IMR-90 (cell line): ENCODE results near the gene OR10Z1. TPM values are rescaled to one million over a fixed set of nuclear protein-coding genes. Genes with fewer than 3 reads are reported as not detected.

ENCODE experiments used
- ATAC-seq: fragments of 200-7000 bp; cut with Tn5 transposase; 2 replicates; pipeline ENCODE4 v1.9.1; 2020; ENCODE audit warnings: low read depth, mild to moderate bottlenecking, moderate library complexity
- BruUV-seq: library from RNA; stranded (reverse); fragments of 400-500 nt; replicated peaks from 2 replicates; lab custom pipeline; 2021; lab: Mats Ljungman, UMichigan
- CTCF ChIA-PET: fragments of 300-600 bp; formaldehyde crosslinking; extraction: SDS; loops from one replicate; lab custom pipeline; 2021; ENCODE audit warnings: antibody characterized with exemption; lab: Yijun Ruan, JAX
- POLR2A ChIA-PET: fragments of 300-600 bp; sonication (Branson Sonifier 250); formaldehyde crosslinking; loops from one replicate; lab custom pipeline; 2022; ENCODE audit warnings: antibody characterized with exemption; ENCODE audit not compliant: unreplicated experiment; lab: Charles Lee
- DNase-seq: peaks from one replicate; pipeline ENCODE4 v3.0.0; 2013
- H2AFZ ChIP-seq: replicated peaks from 2 replicates; pipeline ENCODE3; 2013; ENCODE audit warnings: low read length, mild to moderate bottlenecking; ENCODE audit not compliant: poor library complexity
- H2AK5ac ChIP-seq: 2 replicates; pipeline ENCODE4 v1.6.1; 2013; ENCODE audit warnings: low read depth, low read length, inconsistent platforms
- H2AK9ac ChIP-seq: replicated peaks from 2 replicates; pipeline ENCODE3; 2013; ENCODE audit warnings: mild to moderate bottlenecking, low read depth, low read length, moderate library complexity; ENCODE audit not compliant: poor library complexity
- H2BK120ac ChIP-seq: 2 replicates; pipeline ENCODE4 v1.6.1; 2013; ENCODE audit warnings: low read depth, low read length, inconsistent platforms
- H2BK15ac ChIP-seq: 3 replicates; pipeline ENCODE4 v1.6.1; 2013; ENCODE audit warnings: low read depth, low read length, inconsistent platforms
- H2BK20ac ChIP-seq: 2 replicates; pipeline ENCODE4 v1.6.1; 2013; ENCODE audit warnings: low read depth, mild to moderate bottlenecking, inconsistent platforms, low read length, moderate library complexity
- H2BK5ac ChIP-seq: 2 replicates; pipeline ENCODE4 v1.6.1; 2013; ENCODE audit warnings: mild to moderate bottlenecking, low read depth, low read length, inconsistent platforms; ENCODE audit not compliant: poor library complexity, severe bottlenecking
- H3K14ac ChIP-seq: replicated peaks from 2 replicates; pipeline ENCODE4 v1.6.1; 2013; ENCODE audit warnings: low read depth, low read length, inconsistent platforms
- H3K18ac ChIP-seq: 2 replicates; pipeline ENCODE4 v1.6.1; 2013; ENCODE audit warnings: low read depth, low read length, control low read depth
- H3K23ac ChIP-seq: 2 replicates; pipeline ENCODE4 v1.6.1; 2013; ENCODE audit warnings: low read depth, low read length, inconsistent platforms
- H3K27ac ChIP-seq: 2 replicates; pipeline ENCODE4 v1.5.1; 2013; ENCODE audit warnings: mild to moderate bottlenecking, control low read depth, low read length; ENCODE audit not compliant: insufficient read depth
- H3K27me3 ChIP-seq: 2 replicates; pipeline ENCODE4 v1.6.1; 2013; ENCODE audit warnings: low read length; ENCODE audit not compliant: control insufficient read depth, insufficient read depth
- H3K36me3 ChIP-seq: 2 replicates; pipeline ENCODE4 v1.6.1; 2013; ENCODE audit warnings: low read length, mixed read lengths; ENCODE audit not compliant: control insufficient read depth, insufficient read depth
- H3K4ac ChIP-seq: 2 replicates; pipeline ENCODE4 v1.6.1; 2013; ENCODE audit warnings: low read depth, low read length, inconsistent platforms
- H3K4me1 ChIP-seq: 2 replicates; pipeline ENCODE4 v1.6.1; 2013; ENCODE audit warnings: low read length, mixed read lengths; ENCODE audit not compliant: control insufficient read depth, insufficient read depth
- H3K4me2 ChIP-seq: 2 replicates; pipeline ENCODE4 v1.6.1; 2013; ENCODE audit warnings: low read depth, mild to moderate bottlenecking, control low read depth, low read length, moderate library complexity
- H3K4me3 ChIP-seq: 2 replicates; pipeline ENCODE4 v1.5.1; 2013; ENCODE audit warnings: low read depth, mild to moderate bottlenecking, control low read depth, low read length, moderate library complexity; ENCODE audit not compliant: insufficient read depth
- H3K56ac ChIP-seq: 2 replicates; pipeline ENCODE4 v1.6.1; 2013; ENCODE audit warnings: low read length, inconsistent platforms; ENCODE audit not compliant: insufficient read depth; ENCODE audit errors: extremely low read depth
- H3K79me1 ChIP-seq, 2 experiments: 2 replicates each; pipeline ENCODE4 v1.6.1; 2013; ENCODE audit warnings: low read length in 2 of 2, inconsistent platforms in 1 of 2, low read depth in 1 of 2
- H3K9ac ChIP-seq: 2 replicates; pipeline ENCODE4 v1.6.1; 2013; ENCODE audit warnings: low read depth, low read length, control low read depth
- H3K9me1 ChIP-seq: 2 replicates; pipeline ENCODE4 v1.6.1; 2013; ENCODE audit warnings: low read length, inconsistent platforms; ENCODE audit not compliant: insufficient read depth
- H3K9me3 ChIP-seq: 2 replicates; pipeline ENCODE4 v1.6.1; 2013; ENCODE audit warnings: low read length; ENCODE audit not compliant: control insufficient read depth, insufficient read depth
- H4K20me1 ChIP-seq: 2 replicates; pipeline ENCODE4 v1.6.1; 2013; ENCODE audit warnings: low read length, inconsistent platforms; ENCODE audit not compliant: insufficient read depth
- H4K5ac ChIP-seq: 2 replicates; pipeline ENCODE4 v1.6.1; 2013; ENCODE audit warnings: mild to moderate bottlenecking, low read depth, low read length, control low read depth
- H4K8ac ChIP-seq, 2 experiments: 2 replicates each; pipeline ENCODE4 v1.6.1; 2013; ENCODE audit warnings: low read depth in 2 of 2, low read length in 2 of 2, control low read depth in 1 of 2, inconsistent platforms in 1 of 2
- H4K91ac ChIP-seq: 2 replicates; pipeline ENCODE4 v1.6.1; 2013; ENCODE audit warnings: low read depth, low read length, inconsistent platforms; ENCODE audit not compliant: insufficient read depth
- BHLHE40 ChIP-seq: fragments of 150-350 bp; IDR thresholded peaks from 2 replicates; pipeline ENCODE4 v1.6.1; 2016; ENCODE audit warnings: mild to moderate bottlenecking, low read depth, low read length
- CEBPB ChIP-seq: IDR thresholded peaks from 2 replicates; pipeline ENCODE4 v1.6.1; 2012; ENCODE audit warnings: low read depth, low read length, improper control_type of control experiment
- CHD1 ChIP-seq: IDR thresholded peaks from 2 replicates; pipeline ENCODE4 v1.6.1; 2012; ENCODE audit warnings: low read depth, low read length, improper control_type of control experiment
- FOS ChIP-seq: fragments of 150-350 bp; IDR thresholded peaks from 2 replicates; pipeline ENCODE4 v1.6.1; 2016; ENCODE audit warnings: low read depth, low read length
- MAFK ChIP-seq: IDR thresholded peaks from 2 replicates; pipeline ENCODE4 v1.6.1; 2012; ENCODE audit warnings: low read depth, low read length, improper control_type of control experiment
- MAZ ChIP-seq: IDR thresholded peaks from 2 replicates; pipeline ENCODE4 v1.6.1; 2012; ENCODE audit warnings: low read depth, mild to moderate bottlenecking, low read length, improper control_type of control experiment, moderate library complexity, borderline replicate concordance
- MXI1 ChIP-seq: IDR thresholded peaks from 2 replicates; pipeline ENCODE4 v1.6.1; 2012; ENCODE audit warnings: low read depth, mild to moderate bottlenecking, low read length, moderate library complexity, borderline replicate concordance
- NFE2L2 ChIP-seq: fragments of 150-350 bp; IDR thresholded peaks from 2 replicates; pipeline ENCODE4 v1.6.1; 2016; ENCODE audit warnings: low read depth, mild to moderate bottlenecking, low read length
- POLR2A ChIP-seq: IDR thresholded peaks from 2 replicates; pipeline ENCODE4 v1.6.1; 2012; ENCODE audit warnings: mild to moderate bottlenecking, low read depth, low read length
- RAD21 ChIP-seq: IDR thresholded peaks from 2 replicates; pipeline ENCODE4 v1.6.1; 2012; ENCODE audit warnings: low read length, improper control_type of control experiment
- RCOR1 ChIP-seq: IDR thresholded peaks from 2 replicates; pipeline ENCODE4 v1.6.1; 2012; ENCODE audit warnings: mild to moderate bottlenecking, low read length, improper control_type of control experiment; ENCODE audit not compliant: insufficient replicate concordance
- RFX5 ChIP-seq: IDR thresholded peaks from 2 replicates; pipeline ENCODE4 v1.8.0; 2012; ENCODE audit warnings: low read depth, mild to moderate bottlenecking, low read length, moderate library complexity
- SMC3 ChIP-seq: fragments of 150-350 bp; IDR thresholded peaks from 2 replicates; pipeline ENCODE4 v1.6.1; 2016; ENCODE audit warnings: low read depth, mild to moderate bottlenecking, antibody characterized with exemption, low read length, moderate library complexity
- WGBS, 2 experiments: methylation state at CpG; one replicate each; pipeline versions ENCODE4 v1.1.5 to v1.1.7; 2013; ENCODE audit warnings: missing lambda C conversion rate in 2 of 2; ENCODE audit not compliant: insufficient read length in 1 of 2; ENCODE audit errors: extremely low coverage in 2 of 2; 5-methylcytosine and 5-hydroxymethylcytosine counted together
- dilution Hi-C: fragments of 300-500 bp; cut with HindIII; formaldehyde crosslinking; loops from one replicate; pipeline ENCODE4 v1.14.3; 2018; ENCODE audit warnings: low sequenced_read_pairs; ENCODE audit not compliant: unreplicated experiment
- in situ Hi-C: fragments of 300-500 bp; cut with MboI; formaldehyde crosslinking; loops from 3 replicates; pipeline ENCODE4 v1.14.3; 2019; ENCODE audit warnings: low sequenced_read_pairs, inconsistent platforms, mixed read lengths
- intact Hi-C: fragments of 100-400 bp; cut with micrococcal nuclease; formaldehyde crosslinking; loops from 2 replicates; pipeline ENCODE4 v1.10.0; 2022
- polyA plus RNA-seq, 3 experiments: library from polyadenylated mRNA; depleted of rRNA; stranded (reverse); fragments of >200 nt; gene quantifications; 2 replicates each; pipeline ENCODE4 v1.2.3, GENCODE V29; 2012; ENCODE audit warnings: low replicate concordance in 1 of 3
- total RNA-seq: library from RNA; depleted of rRNA; stranded (reverse); fragments of >200 nt; gene quantifications from 2 replicates; pipeline ENCODE4 v1.2.3, GENCODE V29; 2012
- TF ChIP-seq, protein P1 (sequence below): conservative IDR thresholded peaks from 2 replicates; pipeline ENCODE4 v1.5.1; 2012; ENCODE audit warnings: mild to moderate bottlenecking, low read depth, low read length, improper control_type of control experiment
- TF ChIP-seq, protein P2 (sequence below): fragments of 150-350 bp; IDR thresholded peaks from 2 replicates; pipeline ENCODE4 v1.6.1; 2017; ENCODE audit warnings: mild to moderate bottlenecking, antibody characterized with exemption, low read length, low read depth
- TF ChIP-seq, protein P3 (sequence below): fragments of 150-350 bp; IDR thresholded peaks from 2 replicates; pipeline ENCODE4 v1.6.1; 2016; ENCODE audit warnings: low read depth, mild to moderate bottlenecking, low read length, moderate library complexity, borderline replicate concordance

Gene OR10Z1
- total and polyA plus RNA-seq, 2 of the 4 experiments (the other 2 are of a cell fraction): not detected

DNA sequence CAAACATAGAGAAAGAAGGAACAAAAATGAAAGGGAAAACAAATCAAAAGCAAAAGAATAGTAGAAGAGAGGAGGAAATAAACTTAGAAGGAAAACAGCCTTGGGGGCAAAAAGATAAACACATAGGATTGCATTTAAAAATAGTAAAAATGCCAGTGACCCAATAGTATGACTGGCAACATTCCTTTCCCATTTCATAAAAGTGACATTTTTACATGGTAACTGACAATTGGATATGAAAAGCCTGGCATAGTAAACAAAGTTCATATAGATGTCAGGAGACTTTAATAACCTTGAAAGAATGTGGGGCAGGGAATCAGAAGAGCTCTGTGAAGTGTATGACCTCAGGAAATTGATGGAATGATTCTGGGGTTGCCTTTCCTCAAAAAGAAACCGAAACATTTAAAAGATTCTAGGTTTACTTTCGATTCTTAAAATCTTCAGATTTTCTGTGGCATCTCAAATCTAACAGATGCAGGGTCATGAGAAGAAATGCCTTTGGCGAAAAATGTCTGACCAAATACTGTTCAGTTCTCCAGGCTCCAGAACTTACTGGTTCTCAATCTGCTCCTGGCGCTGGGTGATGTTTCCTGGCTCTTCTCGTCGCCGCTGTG, 47.8 kb downstream of the OR10Z1 start:
- ATAC-seq: no peak
- in situ Hi-C loops: no loop called here
- TF ChIP-seq SMC3: no peak
- TF ChIP-seq NFE2L2: no peak
- TF ChIP-seq MAFK: no peak
- no peak for TF ChIP-seq BHLHE40
- TF ChIP-seq RAD21: no peak
- no peak for TF ChIP-seq MAZ
- TF ChIP-seq MXI1: no peak
- TF ChIP-seq POLR2A: no peak
- no peak for TF ChIP-seq FOS
- TF ChIP-seq CHD1: no peak
- TF ChIP-seq CEBPB: no peak
- TF ChIP-seq, protein P1, sequence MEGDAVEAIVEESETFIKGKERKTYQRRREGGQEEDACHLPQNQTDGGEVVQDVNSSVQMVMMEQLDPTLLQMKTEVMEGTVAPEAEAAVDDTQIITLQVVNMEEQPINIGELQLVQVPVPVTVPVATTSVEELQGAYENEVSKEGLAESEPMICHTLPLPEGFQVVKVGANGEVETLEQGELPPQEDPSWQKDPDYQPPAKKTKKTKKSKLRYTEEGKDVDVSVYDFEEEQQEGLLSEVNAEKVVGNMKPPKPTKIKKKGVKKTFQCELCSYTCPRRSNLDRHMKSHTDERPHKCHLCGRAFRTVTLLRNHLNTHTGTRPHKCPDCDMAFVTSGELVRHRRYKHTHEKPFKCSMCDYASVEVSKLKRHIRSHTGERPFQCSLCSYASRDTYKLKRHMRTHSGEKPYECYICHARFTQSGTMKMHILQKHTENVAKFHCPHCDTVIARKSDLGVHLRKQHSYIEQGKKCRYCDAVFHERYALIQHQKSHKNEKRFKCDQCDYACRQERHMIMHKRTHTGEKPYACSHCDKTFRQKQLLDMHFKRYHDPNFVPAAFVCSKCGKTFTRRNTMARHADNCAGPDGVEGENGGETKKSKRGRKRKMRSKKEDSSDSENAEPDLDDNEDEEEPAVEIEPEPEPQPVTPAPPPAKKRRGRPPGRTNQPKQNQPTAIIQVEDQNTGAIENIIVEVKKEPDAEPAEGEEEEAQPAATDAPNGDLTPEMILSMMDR: no peak
- TF ChIP-seq, protein P2, sequence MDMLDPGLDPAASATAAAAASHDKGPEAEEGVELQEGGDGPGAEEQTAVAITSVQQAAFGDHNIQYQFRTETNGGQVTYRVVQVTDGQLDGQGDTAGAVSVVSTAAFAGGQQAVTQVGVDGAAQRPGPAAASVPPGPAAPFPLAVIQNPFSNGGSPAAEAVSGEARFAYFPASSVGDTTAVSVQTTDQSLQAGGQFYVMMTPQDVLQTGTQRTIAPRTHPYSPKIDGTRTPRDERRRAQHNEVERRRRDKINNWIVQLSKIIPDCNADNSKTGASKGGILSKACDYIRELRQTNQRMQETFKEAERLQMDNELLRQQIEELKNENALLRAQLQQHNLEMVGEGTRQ: no peak
- no peak for TF ChIP-seq RFX5
- TF ChIP-seq, protein P3, sequence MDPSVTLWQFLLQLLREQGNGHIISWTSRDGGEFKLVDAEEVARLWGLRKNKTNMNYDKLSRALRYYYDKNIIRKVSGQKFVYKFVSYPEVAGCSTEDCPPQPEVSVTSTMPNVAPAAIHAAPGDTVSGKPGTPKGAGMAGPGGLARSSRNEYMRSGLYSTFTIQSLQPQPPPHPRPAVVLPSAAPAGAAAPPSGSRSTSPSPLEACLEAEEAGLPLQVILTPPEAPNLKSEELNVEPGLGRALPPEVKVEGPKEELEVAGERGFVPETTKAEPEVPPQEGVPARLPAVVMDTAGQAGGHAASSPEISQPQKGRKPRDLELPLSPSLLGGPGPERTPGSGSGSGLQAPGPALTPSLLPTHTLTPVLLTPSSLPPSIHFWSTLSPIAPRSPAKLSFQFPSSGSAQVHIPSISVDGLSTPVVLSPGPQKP: no peak
- no peak for TF ChIP-seq RCOR1
- no peaks in the 10 kb centered on the region for H3K27me3 ChIP-seq
- H4K8ac ChIP-seq: no peak overlapping the region
- ChIA-PET POLR2A (no interaction called here), CTCF (no interaction called here)
- no peak overlapping the region for H3K14ac ChIP-seq
- no peak overlapping the region for H2AK9ac ChIP-seq
- no peak overlapping the region for H2BK15ac ChIP-seq
- no peak overlapping the region for H3K9ac ChIP-seq
- no peak overlapping the region for H4K5ac ChIP-seq
- no peak overlapping the region for H3K4ac ChIP-seq
- no peak for DNase-seq
- H3K36me3 ChIP-seq: no peaks in the 10 kb centered on the region
- H2AFZ ChIP-seq: no peak overlapping the region
- H3K4me3 ChIP-seq: no peak overlapping the region
- H3K79me1 ChIP-seq: no peaks in the 10 kb centered on the region
- dilution Hi-C loops: no loop called here
- H4K20me1 ChIP-seq: no peaks in the 10 kb centered on the region
- H2BK20ac ChIP-seq: no peak overlapping the region
- no peaks in the 10 kb centered on the region for H3K9me1 ChIP-seq
- H2BK5ac ChIP-seq: no peak overlapping the region
- no peak overlapping the region for H4K91ac ChIP-seq
- no peak overlapping the region for H3K23ac ChIP-seq
- H3K18ac ChIP-seq: no peak overlapping the region
- no peak overlapping the region for H2AK5ac ChIP-seq
- no peak overlapping the region for H3K56ac ChIP-seq
- no peaks in the 10 kb centered on the region for H3K9me3 ChIP-seq
- H3K4me1 ChIP-seq: no peaks in the 10 kb centered on the region
- no peak overlapping the region for H2BK120ac ChIP-seq
- no peak overlapping the region for H3K27ac ChIP-seq
- 36% methylated on average over 2 of the region's 7 CpGs; no CpG with 5 or more reads in 1 of the 2 experiments for WGBS, 2 experiments
- BruUV-seq: no TSS peak
- intact Hi-C loops: no loop called here
- H3K4me2 ChIP-seq: no peak overlapping the region
